Posterior vena cava (tissue), 2 donors: ENCODE results near the gene ASB6. TPM values are rescaled to one million over a fixed set of nuclear protein-coding genes. Genes with fewer than 3 reads are reported as not detected.

ENCODE experiments used
- DNase-seq: peaks from one replicate; pipeline ENCODE4 v3.0.0-alpha.2; 2020; ENCODE audit warnings: low spot score
- intact Hi-C, 2 donors: fragments of 100-400 bp; cut with DNase I; formaldehyde crosslinking; loops; one replicate each; pipeline versions ENCODE4 v1.14.1 to v1.14.2; 2022 to 2023
- total RNA-seq, 2 donors: library from RNA; stranded (reverse); fragmentation: NEBNext Ultra II Directional; extraction: Animal tissue kit (Norgen Biotek cat#: 25700); gene quantifications; one replicate each; pipeline ENCODE4 v1.2.1, GENCODE V29; 2021
- donor health status: DM: yes; HTN: yes; CAD: no.
- donor health status: DM: yes; HTN: yes; CAD: no.

ASB6 gene
- total RNA-seq, 2 donors from 2014 or later, result 14.1 to 16.9 TPM

GRCh38 chr9:129635099-129636065 is 6.6 kb downstream of the ASB6 start:
- no peak for DNase-seq
- intact Hi-C loops, result no loop called here

GRCh38 chr9:129633848-129634247 is 8.1 kb downstream of the ASB6 start:
- intact Hi-C loops, result no loop called here
- no peak for DNase-seq

- intact Hi-C loops, result no loop called here
- no peak for DNase-seq
These were observed 8.7 kb downstream of the ASB6 start for GRCh38 chr9:129633207-129633606.

GRCh38 chr9:129632460-129632859 is 9.5 kb downstream of the ASB6 start:
- intact Hi-C loops, result no loop called here
- DNase-seq, result no peak

- intact Hi-C loops, result no loop called here
- no peak for DNase-seq
These were observed 10.2 kb downstream of the ASB6 start for GRCh38 chr9:129631674-129632129.

GRCh38 chr9:129630967-129631673 is 10.8 kb downstream of the ASB6 start:
- intact Hi-C loops, result no loop called here
- DNase-seq, result no peak

GRCh38 chr9:129629251-129629820 is 12.6 kb downstream of the ASB6 start:
- intact Hi-C loops, result no loop called here

GRCh38 chr9:129628709-129629108 is 13.2 kb downstream of the ASB6 start:
- no peak for DNase-seq
- intact Hi-C loops, result no loop called here

More at GRCh38 chr9:129629251-129629820, 12.6 kb downstream of the ASB6 start:
- DNase-seq, result no peak

GRCh38 chr9:129627556-129628440 is 14.2 kb downstream of the ASB6 start:
- DNase-seq, result no peak
- intact Hi-C loops, result no loop called here

GRCh38 chr9:129626625-129627284 is 15.2 kb downstream of the ASB6 start:
- DNase-seq, result no peak
- intact Hi-C loops, result no loop called here

- intact Hi-C loops, result no loop called here
- peak; percentile 97 for DNase-seq
These were observed 15.8 kb downstream of the ASB6 start, which contains the start of gene NTMT1 for GRCh38 chr9:129626079-129626624. NTMT1 (plus strand) TSS chr9:129626163; CDS start chr9:129632704, 6,541 bp downstream.

GRCh38 chr9:129624947-129625346 is 17.0 kb downstream of the ASB6 start:
- no peak for DNase-seq
- intact Hi-C loops, result no loop called here

GRCh38 chr9:129624168-129624759 is 17.7 kb downstream of the ASB6 start:
- no peak for DNase-seq
- intact Hi-C loops, result no loop called here

GRCh38 chr9:129623331-129623730 is 18.6 kb downstream of the ASB6 start:
- intact Hi-C loops, result no loop called here

GRCh38 chr9:129620669-129621295 is 21.2 kb downstream of the ASB6 start, which contains the start of gene C9orf50:
C9orf50 (minus strand) TSS chr9:129621101; CDS start chr9:129620574, 527 bp downstream.
- intact Hi-C loops, result no loop called here

More at GRCh38 chr9:129623331-129623730, 18.6 kb downstream of the ASB6 start:
- DNase-seq, result no peak

GRCh38 chr9:129619787-129620668 is 21.9 kb downstream of the ASB6 start:
- intact Hi-C loops, result loop anchor here in 1 of 2 donors (10.0 kb wide), 1 partner anchor 285 kb away; no protein-coding TSS in a partner anchor
- DNase-seq, result no peak

More at GRCh38 chr9:129620669-129621295, 21.2 kb downstream of the ASB6 start, which contains the start of gene C9orf50:
- DNase-seq, result no peak
